Uterus (tissue), 4 donors: ENCODE measurements around the gene ZNF726. TPM values are rescaled to one million over a fixed set of nuclear protein-coding genes. Genes with fewer than 3 reads are reported as not detected.

Source experiments
- DNase-seq, 2 donors: peaks; one replicate each; pipeline ENCODE4 v3.0.0-alpha.2; 2019 to 2020
- H3K27ac ChIP-seq, 2 donors: fragments of 200-600 bp; sonication (generic); 1 replicate in 1 of 2; 2 replicates in 1 of 2; pipeline ENCODE4 v1.5.1; 2016 to 2018
- H3K27me3 ChIP-seq, 2 donors: fragments of 200-600 bp; sonication (generic); one replicate each; pipeline ENCODE4 v1.5.1; 2018 to 2019; ENCODE audit warnings: control low read depth in 1 of 2
- H3K36me3 ChIP-seq, 2 donors: fragments of 200-600 bp; sonication (generic); one replicate each; pipeline ENCODE4 v1.5.1; 2019; ENCODE audit warnings: control low read depth in 1 of 2
- H3K4me1 ChIP-seq, 2 donors: fragments of 200-600 bp; sonication (generic); one replicate each; pipeline ENCODE4 v1.5.1; 2018 to 2019; ENCODE audit warnings: control low read depth in 1 of 2
- H3K4me3 ChIP-seq, 2 donors: fragments of 200-600 bp; sonication (generic); 1 replicate in 1 of 2; 2 replicates in 1 of 2; pipeline ENCODE4 v1.5.1; 2018 to 2019; ENCODE audit warnings: mild to moderate bottlenecking in 1 of 2
- H3K9me3 ChIP-seq, 2 donors: fragments of 200-600 bp; sonication (generic); one replicate each; pipeline ENCODE4 v1.5.1; 2019; ENCODE audit warnings: control low read depth in 1 of 2
- CTCF ChIP-seq, 4 experiments: fragments of 200-600 bp in 2 of 4; fragments of 450-650 bp in 2 of 4; sonication (generic) in 2 of 4; IDR thresholded peaks; one replicate each; pipeline ENCODE4 v1.5.1; 2016 to 2019; ENCODE audit warnings: antibody characterized with exemption in 4 of 4, mild to moderate bottlenecking in 2 of 4, moderate library complexity in 1 of 4
- POLR2A ChIP-seq, 2 donors: fragments of 450-650 bp; IDR thresholded peaks; one replicate each; pipeline ENCODE4 v1.6.1; 2016; ENCODE audit warnings: antibody characterized with exemption in 2 of 2, mild to moderate bottlenecking in 1 of 2, moderate library complexity in 1 of 2
- intact Hi-C: fragments of 100-400 bp; cut with DNase I; formaldehyde crosslinking; loops from one replicate; pipeline ENCODE4 v1.15.1; 2023; ENCODE audit warnings: low total_unique reads
- total RNA-seq, 4 donors: library from RNA; depleted of rRNA in 3 of 4; stranded (reverse); fragments of >200 nt in 3 of 4; gene quantifications; one replicate each; pipeline versions ENCODE4 v1.1.0 to v1.2.4, GENCODE V29; 2014 to 2023
- donor health status: DM: yes; HTN: yes; CAD: no.

Gene ZNF726
- total RNA-seq, 4 donors from 2014 or later = 0.70 to 11.3 (median 0.77) TPM; not detected in 1

GRCh38 chr19:23983406-23983805 is 68.7 kb downstream of the ZNF726 start:
- DNase-seq = no peak
- intact Hi-C loops = no loop called here

More at GRCh38 chr19:23983406-23983805, 68.7 kb downstream of the ZNF726 start:
- H3K27ac ChIP-seq = no peak overlapping the region
- no peaks in the 10 kb centered on the region for H3K4me1 ChIP-seq
- no peak overlapping the region for H3K4me3 ChIP-seq
- H3K9me3 ChIP-seq = no peaks in the 10 kb centered on the region
- TF ChIP-seq POLR2A (IDR thresholded peaks at IDR 0.05) (no peak), CTCF (IDR thresholded peaks at IDR 0.05) (no peak)
- no peaks in the 10 kb centered on the region for H3K27me3 ChIP-seq
- H3K36me3 ChIP-seq = no peaks in the 10 kb centered on the region

Other genes with a start within 250 kb of the ZNF726 start
- 10 to 100 TPM in 2 of 4 donors, 1 to 10 TPM in 2; 4.1 to 19.1 (median 8.0) TPM for gene ZNF675, start 227.7 kb upstream of the ZNF726 start, total RNA-seq
- 1 to 10 TPM in 3 of 4 donors, under 1 TPM in 1; 0.26 to 7.3 (median 2.7) TPM for gene ZNF681, start 156.0 kb upstream of the ZNF726 start, total RNA-seq
- 10 to 100 TPM; 25.6 to 73.2 (median 33.5) TPM for gene ZNF254, start 172.3 kb downstream of the ZNF726 start, total RNA-seq